Measurements from ENCODE around the gene FPR3. TPM values are rescaled to one million over a fixed set of nuclear protein-coding genes. Genes with fewer than 3 reads are reported as not detected.

The FPR3 gene
- total and polyA plus RNA-seq, 9 of the 15 experiments (the other 6 are each of a cell fraction or from before 2014, with no cell fraction given) = 0.08 to 0.51 (median 0.22) TPM; not detected in 1

- TF ChIP-seq NBN (IDR thresholded peaks at IDR 0.05; ENCODE audit: low read depth) (no peak), SRSF9 (IDR thresholded peaks at IDR 0.05; ENCODE audit: borderline replicate concordance, low read depth, low read length) (no peak), NFYB (IDR thresholded peaks at IDR 0.05; ENCODE audit: extremely low read depth, insufficient read length) (peak; percentile 75), MYC (IDR thresholded peaks at IDR 0.05; ENCODE audit: low read depth, low read length) (no peak), MYC (CRISPR knock-in tag; IDR thresholded peaks at IDR 0.05; ENCODE audit: borderline replicate concordance, low read depth) (no peak), FOS (IDR thresholded peaks at IDR 0.05; ENCODE audit: extremely low read depth, insufficient read length) (peak; percentile 13), KDM4B (IDR thresholded peaks at IDR 0.05; ENCODE audit: borderline replicate concordance in 2 of 2, low read depth in 1 of 2) (no peak), ZBTB1 (CRISPR knock-in tag; IDR thresholded peaks at IDR 0.05; ENCODE audit: borderline replicate concordance, low read depth) (no peak), POLR2AphosphoS5 (IDR thresholded peaks at IDR 0.05; ENCODE audit: control insufficient read depth, insufficient read depth, low read depth, low read length) (no peak), ZC3H4 (CRISPR knock-in tag; IDR thresholded peaks at IDR 0.05; ENCODE audit: borderline replicate concordance) (no peak), ZNF668 (CRISPR knock-in tag; IDR thresholded peaks at IDR 0.05) (no peak), ZFP36 (IDR thresholded peaks at IDR 0.05; ENCODE audit: low read depth, low read length, partially characterized antibody) (no peak), ZNF324 (CRISPR knock-in tag; IDR thresholded peaks at IDR 0.05) (no peak), FOXO4 (CRISPR knock-in tag; IDR thresholded peaks at IDR 0.05) (no peak), PCBP2 (IDR thresholded peaks at IDR 0.05; ENCODE audit: low read depth, low read length, poor library complexity, severe bottlenecking) (no peak), HIVEP1 (CRISPR knock-in tag; IDR thresholded peaks at IDR 0.05) (no peak), ZNF583 (CRISPR knock-in tag; IDR thresholded peaks at IDR 0.05) (no peak), NONO (IDR thresholded peaks at IDR 0.05; ENCODE audit: low read depth in 2 of 2, low read length in 1 of 2) (no peak), SMARCE1 (IDR thresholded peaks at IDR 0.05) (peak; percentile 59), SRF (CRISPR knock-in tag; IDR thresholded peaks at IDR 0.05) (no peak)
- TF ChIP-seq, protein P1, sequence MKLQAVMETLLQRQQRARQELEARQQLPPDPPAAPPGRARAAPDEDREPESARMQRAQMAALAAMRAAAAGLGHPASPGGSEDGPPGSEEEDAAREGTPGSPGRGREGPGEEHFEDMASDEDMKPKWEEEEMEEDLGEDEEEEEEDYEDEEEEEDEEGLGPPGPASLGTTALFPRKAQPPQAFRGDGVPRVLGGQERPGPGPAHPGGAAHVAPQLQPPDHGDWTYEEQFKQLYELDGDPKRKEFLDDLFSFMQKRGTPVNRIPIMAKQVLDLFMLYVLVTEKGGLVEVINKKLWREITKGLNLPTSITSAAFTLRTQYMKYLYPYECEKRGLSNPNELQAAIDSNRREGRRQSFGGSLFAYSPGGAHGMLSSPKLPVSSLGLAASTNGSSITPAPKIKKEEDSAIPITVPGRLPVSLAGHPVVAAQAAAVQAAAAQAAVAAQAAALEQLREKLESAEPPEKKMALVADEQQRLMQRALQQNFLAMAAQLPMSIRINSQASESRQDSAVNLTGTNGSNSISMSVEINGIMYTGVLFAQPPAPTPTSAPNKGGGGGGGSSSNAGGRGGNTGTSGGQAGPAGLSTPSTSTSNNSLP (IDR thresholded peaks at IDR 0.05; ENCODE audit: borderline replicate concordance, low read depth, low read length) = peak; percentile 37; the same call in 1 of the 2 replicates
- TF ChIP-seq, protein P2, sequence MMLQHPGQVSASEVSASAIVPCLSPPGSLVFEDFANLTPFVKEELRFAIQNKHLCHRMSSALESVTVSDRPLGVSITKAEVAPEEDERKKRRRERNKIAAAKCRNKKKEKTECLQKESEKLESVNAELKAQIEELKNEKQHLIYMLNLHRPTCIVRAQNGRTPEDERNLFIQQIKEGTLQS (IDR thresholded peaks at IDR 0.05) = peak; percentile 79; the same call in 1 of the 2 replicates
- TF ChIP-seq, protein P2 (CRISPR knock-in tag; conservative IDR thresholded peaks at IDR 0.05) = no peak
- TF ChIP-seq, protein P3, sequence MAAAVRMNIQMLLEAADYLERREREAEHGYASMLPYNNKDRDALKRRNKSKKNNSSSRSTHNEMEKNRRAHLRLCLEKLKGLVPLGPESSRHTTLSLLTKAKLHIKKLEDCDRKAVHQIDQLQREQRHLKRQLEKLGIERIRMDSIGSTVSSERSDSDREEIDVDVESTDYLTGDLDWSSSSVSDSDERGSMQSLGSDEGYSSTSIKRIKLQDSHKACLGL (CRISPR knock-in tag; IDR thresholded peaks at IDR 0.05; ENCODE audit: borderline replicate concordance, poor library complexity, severe bottlenecking) = no peak
Observed at GRCh38 chr19:51784922-51785690, 9.9 kb upstream of the FPR3 start (continued).
